HepG2 (cell line): ENCODE measurements around the gene ZXDC. TPM values are rescaled to one million over a fixed set of nuclear protein-coding genes. Genes with fewer than 3 reads are reported as not detected.

Source experiments
- BRD4 ChIP-seq: sonication (generic); formaldehyde crosslinking; IDR thresholded peaks from 2 replicates; pipeline ENCODE4 v1.4.0; 2020; ENCODE audit warnings: missing genetic modification reagents
- PAX8 ChIP-seq: sonication (generic); formaldehyde crosslinking; IDR thresholded peaks from 2 replicates; pipeline ENCODE4 v1.8.0; 2022; ENCODE audit warnings: mild to moderate bottlenecking, missing genetic modification reagents, borderline replicate concordance
- PHF20 ChIP-seq: sonication (generic); formaldehyde crosslinking; IDR thresholded peaks from 2 replicates; pipeline ENCODE4 v1.5.0; 2020; ENCODE audit warnings: mild to moderate bottlenecking, missing genetic modification reagents
- STAT5B ChIP-seq: sonication (generic); formaldehyde crosslinking; IDR thresholded peaks from 2 replicates; pipeline ENCODE4 v1.4.0; 2020; ENCODE audit warnings: missing genetic modification reagents
- ZBTB3 ChIP-seq: sonication (generic); formaldehyde crosslinking; IDR thresholded peaks from 2 replicates; pipeline ENCODE4 v1.4.0; 2020; ENCODE audit warnings: low read depth, mild to moderate bottlenecking, moderate library complexity, missing genetic modification reagents, borderline replicate concordance
- ZBTB38 ChIP-seq: sonication (generic); formaldehyde crosslinking; IDR thresholded peaks from 2 replicates; pipeline ENCODE4 v1.5.1; 2020; ENCODE audit warnings: mild to moderate bottlenecking, missing genetic modification reagents
- ZNF468 ChIP-seq: sonication (generic); formaldehyde crosslinking; IDR thresholded peaks from 2 replicates; pipeline ENCODE4 v1.8.0; 2022; ENCODE audit warnings: mild to moderate bottlenecking, moderate library complexity, missing genetic modification reagents
- ZNF572 ChIP-seq: sonication (generic); formaldehyde crosslinking; IDR thresholded peaks from 2 replicates; pipeline ENCODE4 v1.5.1; 2020; ENCODE audit warnings: mild to moderate bottlenecking, missing genetic modification reagents
- ZNF747 ChIP-seq: sonication (generic); formaldehyde crosslinking; IDR thresholded peaks from 2 replicates; pipeline ENCODE4 v1.8.1; 2023; ENCODE audit warnings: missing genetic modification reagents, mild to moderate bottlenecking, borderline replicate concordance
- ZSCAN29 ChIP-seq: sonication (generic); formaldehyde crosslinking; conservative IDR thresholded peaks from 2 replicates; pipeline ENCODE4 v1.4.0; 2020; ENCODE audit warnings: mild to moderate bottlenecking, missing genetic modification reagents
- polyA plus RNA-seq, 8 experiments: library from polyadenylated mRNA; depleted of rRNA in 3 of 8; stranded (reverse) in 7 of 8; unstranded in 1 of 8; fragments of >200 nt; fragmentation: Illumina TruSeq in 4 of 8; extraction: Trizol in 4 of 8; gene quantifications; 2 replicates each; pipeline versions ENCODE4 v1.2.1 to v1.2.3, GENCODE V29; 2011 to 2016; ENCODE audit warnings: low read depth in 4 of 8, missing spikeins in 1 of 8, mixed read lengths in 1 of 8; ENCODE audit not compliant: insufficient read depth in 1 of 8
- total RNA-seq, 5 experiments: library from RNA; depleted of rRNA; stranded (reverse); fragments of >200 nt; fragmentation: Illumina TruSeq; extraction: Trizol; gene quantifications; 2 replicates each; pipeline ENCODE4 v1.2.3, GENCODE V29; 2016; ENCODE audit warnings: low read depth in 1 of 5
- TF ChIP-seq, protein P1 (sequence below): sonication (generic); formaldehyde crosslinking; IDR thresholded peaks from 2 replicates; pipeline ENCODE4 v1.4.0; 2020; ENCODE audit warnings: missing genetic modification reagents, borderline replicate concordance
- TF ChIP-seq, protein P2 (sequence below): sonication (generic); formaldehyde crosslinking; IDR thresholded peaks from 2 replicates; pipeline ENCODE4 v1.8.1; 2023; ENCODE audit warnings: mild to moderate bottlenecking, missing genetic modification reagents
- TF ChIP-seq, protein P3 (sequence below): sonication (generic); formaldehyde crosslinking; IDR thresholded peaks from 2 replicates; pipeline ENCODE4 v1.4.0; 2020; ENCODE audit warnings: missing genetic modification reagents
- TF ChIP-seq, protein P4 (sequence below): fragments of 450-650 bp; IDR thresholded peaks from 2 replicates; pipeline ENCODE4 v1.6.1; 2017; ENCODE audit warnings: mild to moderate bottlenecking

ZXDC gene
- total and polyA plus RNA-seq, 2 of the 13 experiments (the other 11 are each of a cell fraction or from before 2014, with no cell fraction given): 17.6 to 21.2 TPM

DNA sequence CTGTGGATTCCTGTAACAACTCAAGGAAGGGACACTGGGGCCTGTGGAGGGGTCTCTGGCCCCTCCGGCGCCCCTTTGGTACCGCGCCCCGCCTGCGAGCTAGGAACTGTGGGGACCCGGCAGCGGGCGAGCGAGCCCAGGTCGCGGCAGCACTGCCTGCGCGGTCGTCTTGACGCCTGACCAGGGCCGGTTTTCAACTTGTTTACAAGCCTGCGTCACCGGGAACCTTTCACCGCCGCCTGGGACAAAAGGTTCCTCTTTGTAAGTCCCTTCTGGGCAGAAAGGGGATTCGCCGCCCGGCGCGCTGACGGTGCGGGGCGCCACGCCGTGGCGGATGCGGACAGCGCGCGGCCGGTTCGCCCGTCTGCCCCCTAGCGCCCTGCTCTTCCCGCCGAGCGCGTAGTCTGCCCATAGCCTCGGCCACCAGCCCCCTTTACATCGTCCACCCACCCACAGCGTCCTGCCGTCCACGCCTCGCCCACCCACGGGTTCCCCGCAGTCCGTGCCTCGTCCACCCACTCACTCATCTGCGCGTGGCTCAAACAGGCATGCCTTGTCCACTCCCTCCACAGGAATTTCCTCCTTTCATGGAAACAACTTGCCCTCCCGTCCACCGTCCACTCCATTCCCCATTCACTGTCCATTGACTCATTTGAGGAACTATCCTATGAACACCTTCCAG lies 86.4 kb downstream of the ZXDC start (continued):
- TF ChIP-seq, protein P1, sequence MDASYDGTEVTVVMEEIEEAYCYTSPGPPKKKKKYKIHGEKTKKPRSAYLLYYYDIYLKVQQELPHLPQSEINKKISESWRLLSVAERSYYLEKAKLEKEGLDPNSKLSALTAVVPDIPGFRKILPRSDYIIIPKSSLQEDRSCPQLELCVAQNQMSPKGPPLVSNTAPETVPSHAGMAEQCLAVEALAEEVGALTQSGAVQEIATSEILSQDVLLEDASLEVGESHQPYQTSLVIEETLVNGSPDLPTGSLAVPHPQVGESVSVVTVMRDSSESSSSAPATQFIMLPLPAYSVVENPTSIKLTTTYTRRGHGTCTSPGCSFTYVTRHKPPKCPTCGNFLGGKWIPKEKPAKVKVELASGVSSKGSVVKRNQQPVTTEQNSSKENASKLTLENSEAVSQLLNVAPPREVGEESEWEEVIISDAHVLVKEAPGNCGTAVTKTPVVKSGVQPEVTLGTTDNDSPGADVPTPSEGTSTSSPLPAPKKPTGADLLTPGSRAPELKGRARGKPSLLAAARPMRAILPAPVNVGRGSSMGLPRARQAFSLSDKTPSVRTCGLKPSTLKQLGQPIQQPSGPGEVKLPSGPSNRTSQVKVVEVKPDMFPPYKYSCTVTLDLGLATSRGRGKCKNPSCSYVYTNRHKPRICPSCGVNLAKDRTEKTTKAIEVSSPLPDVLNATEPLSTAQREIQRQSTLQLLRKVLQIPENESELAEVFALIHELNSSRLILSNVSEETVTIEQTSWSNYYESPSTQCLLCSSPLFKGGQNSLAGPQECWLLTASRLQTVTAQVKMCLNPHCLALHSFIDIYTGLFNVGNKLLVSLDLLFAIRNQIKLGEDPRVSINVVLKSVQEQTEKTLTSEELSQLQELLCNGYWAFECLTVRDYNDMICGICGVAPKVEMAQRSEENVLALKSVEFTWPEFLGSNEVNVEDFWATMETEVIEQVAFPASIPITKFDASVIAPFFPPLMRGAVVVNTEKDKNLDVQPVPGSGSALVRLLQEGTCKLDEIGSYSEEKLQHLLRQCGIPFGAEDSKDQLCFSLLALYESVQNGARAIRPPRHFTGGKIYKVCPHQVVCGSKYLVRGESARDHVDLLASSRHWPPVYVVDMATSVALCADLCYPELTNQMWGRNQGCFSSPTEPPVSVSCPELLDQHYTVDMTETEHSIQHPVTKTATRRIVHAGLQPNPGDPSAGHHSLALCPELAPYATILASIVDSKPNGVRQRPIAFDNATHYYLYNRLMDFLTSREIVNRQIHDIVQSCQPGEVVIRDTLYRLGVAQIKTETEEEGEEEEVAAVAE (CRISPR knock-in tag): no peak
- TF ChIP-seq PHF20 (CRISPR knock-in tag) (0 out of 2 replicates have a peak, but pooled peaks have one; percentile 44), ZNF468 (CRISPR knock-in tag) (no peak), STAT5B (CRISPR knock-in tag) (no peak), ZBTB3 (CRISPR knock-in tag) (0 out of 2 replicates have a peak, but pooled peaks have one; percentile 51), PAX8 (CRISPR knock-in tag) (peak; percentile 73; the same call in 1 of the 2 replicates), BRD4 (CRISPR knock-in tag) (no peak), ZNF747 (CRISPR knock-in tag) (peak; percentile 49; the same call in 1 of the 2 replicates), ZSCAN29 (CRISPR knock-in tag) (peak; percentile 90), ZBTB38 (CRISPR knock-in tag) (peak; percentile 70; the same call in 1 of the 2 replicates), ZNF572 (CRISPR knock-in tag) (0 out of 2 replicates have a peak, but pooled peaks have one; percentile 72)
- TF ChIP-seq, protein P2, sequence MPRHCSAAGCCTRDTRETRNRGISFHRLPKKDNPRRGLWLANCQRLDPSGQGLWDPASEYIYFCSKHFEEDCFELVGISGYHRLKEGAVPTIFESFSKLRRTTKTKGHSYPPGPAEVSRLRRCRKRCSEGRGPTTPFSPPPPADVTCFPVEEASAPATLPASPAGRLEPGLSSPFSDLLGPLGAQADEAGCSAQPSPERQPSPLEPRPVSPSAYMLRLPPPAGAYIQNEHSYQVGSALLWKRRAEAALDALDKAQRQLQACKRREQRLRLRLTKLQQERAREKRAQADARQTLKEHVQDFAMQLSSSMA (CRISPR knock-in tag): 0 out of 2 replicates have a peak, but pooled peaks have one; percentile 68
- TF ChIP-seq, protein P3, sequence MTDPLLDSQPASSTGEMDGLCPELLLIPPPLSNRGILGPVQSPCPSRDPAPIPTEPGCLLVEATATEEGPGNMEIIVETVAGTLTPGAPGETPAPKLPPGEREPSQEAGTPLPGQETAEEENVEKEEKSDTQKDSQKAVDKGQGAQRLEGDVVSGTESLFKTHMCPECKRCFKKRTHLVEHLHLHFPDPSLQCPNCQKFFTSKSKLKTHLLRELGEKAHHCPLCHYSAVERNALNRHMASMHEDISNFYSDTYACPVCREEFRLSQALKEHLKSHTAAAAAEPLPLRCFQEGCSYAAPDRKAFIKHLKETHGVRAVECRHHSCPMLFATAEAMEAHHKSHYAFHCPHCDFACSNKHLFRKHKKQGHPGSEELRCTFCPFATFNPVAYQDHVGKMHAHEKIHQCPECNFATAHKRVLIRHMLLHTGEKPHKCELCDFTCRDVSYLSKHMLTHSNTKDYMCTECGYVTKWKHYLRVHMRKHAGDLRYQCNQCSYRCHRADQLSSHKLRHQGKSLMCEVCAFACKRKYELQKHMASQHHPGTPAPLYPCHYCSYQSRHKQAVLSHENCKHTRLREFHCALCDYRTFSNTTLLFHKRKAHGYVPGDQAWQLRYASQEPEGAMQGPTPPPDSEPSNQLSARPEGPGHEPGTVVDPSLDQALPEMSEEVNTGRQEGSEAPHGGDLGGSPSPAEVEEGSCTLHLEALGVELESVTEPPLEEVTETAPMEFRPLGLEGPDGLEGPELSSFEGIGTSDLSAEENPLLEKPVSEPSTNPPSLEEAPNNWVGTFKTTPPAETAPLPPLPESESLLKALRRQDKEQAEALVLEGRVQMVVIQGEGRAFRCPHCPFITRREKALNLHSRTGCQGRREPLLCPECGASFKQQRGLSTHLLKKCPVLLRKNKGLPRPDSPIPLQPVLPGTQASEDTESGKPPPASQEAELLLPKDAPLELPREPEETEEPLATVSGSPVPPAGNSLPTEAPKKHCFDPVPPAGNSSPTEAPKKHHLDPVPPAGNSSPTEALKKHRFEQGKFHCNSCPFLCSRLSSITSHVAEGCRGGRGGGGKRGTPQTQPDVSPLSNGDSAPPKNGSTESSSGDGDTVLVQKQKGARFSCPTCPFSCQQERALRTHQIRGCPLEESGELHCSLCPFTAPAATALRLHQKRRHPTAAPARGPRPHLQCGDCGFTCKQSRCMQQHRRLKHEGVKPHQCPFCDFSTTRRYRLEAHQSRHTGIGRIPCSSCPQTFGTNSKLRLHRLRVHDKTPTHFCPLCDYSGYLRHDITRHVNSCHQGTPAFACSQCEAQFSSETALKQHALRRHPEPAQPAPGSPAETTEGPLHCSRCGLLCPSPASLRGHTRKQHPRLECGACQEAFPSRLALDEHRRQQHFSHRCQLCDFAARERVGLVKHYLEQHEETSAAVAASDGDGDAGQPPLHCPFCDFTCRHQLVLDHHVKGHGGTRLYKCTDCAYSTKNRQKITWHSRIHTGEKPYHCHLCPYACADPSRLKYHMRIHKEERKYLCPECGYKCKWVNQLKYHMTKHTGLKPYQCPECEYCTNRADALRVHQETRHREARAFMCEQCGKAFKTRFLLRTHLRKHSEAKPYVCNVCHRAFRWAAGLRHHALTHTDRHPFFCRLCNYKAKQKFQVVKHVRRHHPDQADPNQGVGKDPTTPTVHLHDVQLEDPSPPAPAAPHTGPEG (CRISPR knock-in tag): 0 out of 2 replicates have a peak, but pooled peaks have one; percentile 43
- TF ChIP-seq, protein P4, sequence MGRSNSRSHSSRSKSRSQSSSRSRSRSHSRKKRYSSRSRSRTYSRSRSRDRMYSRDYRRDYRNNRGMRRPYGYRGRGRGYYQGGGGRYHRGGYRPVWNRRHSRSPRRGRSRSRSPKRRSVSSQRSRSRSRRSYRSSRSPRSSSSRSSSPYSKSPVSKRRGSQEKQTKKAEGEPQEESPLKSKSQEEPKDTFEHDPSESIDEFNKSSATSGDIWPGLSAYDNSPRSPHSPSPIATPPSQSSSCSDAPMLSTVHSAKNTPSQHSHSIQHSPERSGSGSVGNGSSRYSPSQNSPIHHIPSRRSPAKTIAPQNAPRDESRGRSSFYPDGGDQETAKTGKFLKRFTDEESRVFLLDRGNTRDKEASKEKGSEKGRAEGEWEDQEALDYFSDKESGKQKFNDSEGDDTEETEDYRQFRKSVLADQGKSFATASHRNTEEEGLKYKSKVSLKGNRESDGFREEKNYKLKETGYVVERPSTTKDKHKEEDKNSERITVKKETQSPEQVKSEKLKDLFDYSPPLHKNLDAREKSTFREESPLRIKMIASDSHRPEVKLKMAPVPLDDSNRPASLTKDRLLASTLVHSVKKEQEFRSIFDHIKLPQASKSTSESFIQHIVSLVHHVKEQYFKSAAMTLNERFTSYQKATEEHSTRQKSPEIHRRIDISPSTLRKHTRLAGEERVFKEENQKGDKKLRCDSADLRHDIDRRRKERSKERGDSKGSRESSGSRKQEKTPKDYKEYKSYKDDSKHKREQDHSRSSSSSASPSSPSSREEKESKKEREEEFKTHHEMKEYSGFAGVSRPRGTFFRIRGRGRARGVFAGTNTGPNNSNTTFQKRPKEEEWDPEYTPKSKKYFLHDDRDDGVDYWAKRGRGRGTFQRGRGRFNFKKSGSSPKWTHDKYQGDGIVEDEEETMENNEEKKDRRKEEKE: no peak
